IMR-90 (cell line): ENCODE results near the gene LRTM1. TPM values are rescaled to one million over a fixed set of nuclear protein-coding genes. Genes with fewer than 3 reads are reported as not detected.

Experiments
- ATAC-seq: fragments of 200-7000 bp; cut with Tn5 transposase; 2 replicates; pipeline ENCODE4 v1.9.1; 2020; ENCODE audit warnings: low read depth, mild to moderate bottlenecking, moderate library complexity
- BruUV-seq: library from RNA; stranded (reverse); fragments of 400-500 nt; replicated peaks from 2 replicates; lab custom pipeline; 2021; lab: Mats Ljungman, UMichigan
- CTCF ChIA-PET: fragments of 300-600 bp; formaldehyde crosslinking; extraction: SDS; loops from one replicate; lab custom pipeline; 2021; ENCODE audit warnings: antibody characterized with exemption; lab: Yijun Ruan, JAX
- POLR2A ChIA-PET: fragments of 300-600 bp; sonication (Branson Sonifier 250); formaldehyde crosslinking; loops from one replicate; lab custom pipeline; 2022; ENCODE audit warnings: antibody characterized with exemption; ENCODE audit not compliant: unreplicated experiment; lab: Charles Lee
- DNase-seq: peaks from one replicate; pipeline ENCODE4 v3.0.0; 2013
- H2AFZ ChIP-seq: replicated peaks from 2 replicates; pipeline ENCODE3; 2013; ENCODE audit warnings: low read length, mild to moderate bottlenecking; ENCODE audit not compliant: poor library complexity
- H2AK5ac ChIP-seq: 2 replicates; pipeline ENCODE4 v1.6.1; 2013; ENCODE audit warnings: low read depth, low read length, inconsistent platforms
- H2AK9ac ChIP-seq: replicated peaks from 2 replicates; pipeline ENCODE3; 2013; ENCODE audit warnings: mild to moderate bottlenecking, low read depth, low read length, moderate library complexity; ENCODE audit not compliant: poor library complexity
- H2BK120ac ChIP-seq: 2 replicates; pipeline ENCODE4 v1.6.1; 2013; ENCODE audit warnings: low read depth, low read length, inconsistent platforms
- H2BK15ac ChIP-seq: 3 replicates; pipeline ENCODE4 v1.6.1; 2013; ENCODE audit warnings: low read depth, low read length, inconsistent platforms
- H2BK20ac ChIP-seq: 2 replicates; pipeline ENCODE4 v1.6.1; 2013; ENCODE audit warnings: low read depth, mild to moderate bottlenecking, inconsistent platforms, low read length, moderate library complexity
- H2BK5ac ChIP-seq: 2 replicates; pipeline ENCODE4 v1.6.1; 2013; ENCODE audit warnings: mild to moderate bottlenecking, low read depth, low read length, inconsistent platforms; ENCODE audit not compliant: poor library complexity, severe bottlenecking
- H3K14ac ChIP-seq: replicated peaks from 2 replicates; pipeline ENCODE4 v1.6.1; 2013; ENCODE audit warnings: low read depth, low read length, inconsistent platforms
- H3K18ac ChIP-seq: 2 replicates; pipeline ENCODE4 v1.6.1; 2013; ENCODE audit warnings: low read depth, low read length, control low read depth
- H3K23ac ChIP-seq: 2 replicates; pipeline ENCODE4 v1.6.1; 2013; ENCODE audit warnings: low read depth, low read length, inconsistent platforms
- H3K27ac ChIP-seq: 2 replicates; pipeline ENCODE4 v1.5.1; 2013; ENCODE audit warnings: mild to moderate bottlenecking, control low read depth, low read length; ENCODE audit not compliant: insufficient read depth
- H3K27me3 ChIP-seq: 2 replicates; pipeline ENCODE4 v1.6.1; 2013; ENCODE audit warnings: low read length; ENCODE audit not compliant: control insufficient read depth, insufficient read depth
- H3K36me3 ChIP-seq: 2 replicates; pipeline ENCODE4 v1.6.1; 2013; ENCODE audit warnings: low read length, mixed read lengths; ENCODE audit not compliant: control insufficient read depth, insufficient read depth
- H3K4ac ChIP-seq: 2 replicates; pipeline ENCODE4 v1.6.1; 2013; ENCODE audit warnings: low read depth, low read length, inconsistent platforms
- H3K4me1 ChIP-seq: 2 replicates; pipeline ENCODE4 v1.6.1; 2013; ENCODE audit warnings: low read length, mixed read lengths; ENCODE audit not compliant: control insufficient read depth, insufficient read depth
- H3K4me2 ChIP-seq: 2 replicates; pipeline ENCODE4 v1.6.1; 2013; ENCODE audit warnings: low read depth, mild to moderate bottlenecking, control low read depth, low read length, moderate library complexity
- H3K4me3 ChIP-seq: 2 replicates; pipeline ENCODE4 v1.5.1; 2013; ENCODE audit warnings: low read depth, mild to moderate bottlenecking, control low read depth, low read length, moderate library complexity; ENCODE audit not compliant: insufficient read depth
- H3K56ac ChIP-seq: 2 replicates; pipeline ENCODE4 v1.6.1; 2013; ENCODE audit warnings: low read length, inconsistent platforms; ENCODE audit not compliant: insufficient read depth; ENCODE audit errors: extremely low read depth
- H3K79me1 ChIP-seq, 2 experiments: 2 replicates each; pipeline ENCODE4 v1.6.1; 2013; ENCODE audit warnings: low read length in 2 of 2, inconsistent platforms in 1 of 2, low read depth in 1 of 2
- H3K9ac ChIP-seq: 2 replicates; pipeline ENCODE4 v1.6.1; 2013; ENCODE audit warnings: low read depth, low read length, control low read depth
- H3K9me1 ChIP-seq: 2 replicates; pipeline ENCODE4 v1.6.1; 2013; ENCODE audit warnings: low read length, inconsistent platforms; ENCODE audit not compliant: insufficient read depth
- H3K9me3 ChIP-seq: 2 replicates; pipeline ENCODE4 v1.6.1; 2013; ENCODE audit warnings: low read length; ENCODE audit not compliant: control insufficient read depth, insufficient read depth
- H4K20me1 ChIP-seq: 2 replicates; pipeline ENCODE4 v1.6.1; 2013; ENCODE audit warnings: low read length, inconsistent platforms; ENCODE audit not compliant: insufficient read depth
- H4K5ac ChIP-seq: 2 replicates; pipeline ENCODE4 v1.6.1; 2013; ENCODE audit warnings: mild to moderate bottlenecking, low read depth, low read length, control low read depth
- H4K8ac ChIP-seq, 2 experiments: 2 replicates each; pipeline ENCODE4 v1.6.1; 2013; ENCODE audit warnings: low read depth in 2 of 2, low read length in 2 of 2, control low read depth in 1 of 2, inconsistent platforms in 1 of 2
- H4K91ac ChIP-seq: 2 replicates; pipeline ENCODE4 v1.6.1; 2013; ENCODE audit warnings: low read depth, low read length, inconsistent platforms; ENCODE audit not compliant: insufficient read depth
- BHLHE40 ChIP-seq: fragments of 150-350 bp; IDR thresholded peaks from 2 replicates; pipeline ENCODE4 v1.6.1; 2016; ENCODE audit warnings: mild to moderate bottlenecking, low read depth, low read length
- CEBPB ChIP-seq: IDR thresholded peaks from 2 replicates; pipeline ENCODE4 v1.6.1; 2012; ENCODE audit warnings: low read depth, low read length, improper control_type of control experiment
- FOS ChIP-seq: fragments of 150-350 bp; IDR thresholded peaks from 2 replicates; pipeline ENCODE4 v1.6.1; 2016; ENCODE audit warnings: low read depth, low read length
- MAZ ChIP-seq: IDR thresholded peaks from 2 replicates; pipeline ENCODE4 v1.6.1; 2012; ENCODE audit warnings: low read depth, mild to moderate bottlenecking, low read length, improper control_type of control experiment, moderate library complexity, borderline replicate concordance
- MXI1 ChIP-seq: IDR thresholded peaks from 2 replicates; pipeline ENCODE4 v1.6.1; 2012; ENCODE audit warnings: low read depth, mild to moderate bottlenecking, low read length, moderate library complexity, borderline replicate concordance
- NFE2L2 ChIP-seq: fragments of 150-350 bp; IDR thresholded peaks from 2 replicates; pipeline ENCODE4 v1.6.1; 2016; ENCODE audit warnings: low read depth, mild to moderate bottlenecking, low read length
- POLR2A ChIP-seq: IDR thresholded peaks from 2 replicates; pipeline ENCODE4 v1.6.1; 2012; ENCODE audit warnings: mild to moderate bottlenecking, low read depth, low read length
- RAD21 ChIP-seq: IDR thresholded peaks from 2 replicates; pipeline ENCODE4 v1.6.1; 2012; ENCODE audit warnings: low read length, improper control_type of control experiment
- RCOR1 ChIP-seq: IDR thresholded peaks from 2 replicates; pipeline ENCODE4 v1.6.1; 2012; ENCODE audit warnings: mild to moderate bottlenecking, low read length, improper control_type of control experiment; ENCODE audit not compliant: insufficient replicate concordance
- RFX5 ChIP-seq: IDR thresholded peaks from 2 replicates; pipeline ENCODE4 v1.8.0; 2012; ENCODE audit warnings: low read depth, mild to moderate bottlenecking, low read length, moderate library complexity
- WGBS, 2 experiments: methylation state at CpG; one replicate each; pipeline versions ENCODE4 v1.1.5 to v1.1.7; 2013; ENCODE audit warnings: missing lambda C conversion rate in 2 of 2; ENCODE audit not compliant: insufficient read length in 1 of 2; ENCODE audit errors: extremely low coverage in 2 of 2; 5-methylcytosine and 5-hydroxymethylcytosine counted together
- dilution Hi-C: fragments of 300-500 bp; cut with HindIII; formaldehyde crosslinking; loops from one replicate; pipeline ENCODE4 v1.14.3; 2018; ENCODE audit warnings: low sequenced_read_pairs; ENCODE audit not compliant: unreplicated experiment
- in situ Hi-C: fragments of 300-500 bp; cut with MboI; formaldehyde crosslinking; loops from 3 replicates; pipeline ENCODE4 v1.14.3; 2019; ENCODE audit warnings: low sequenced_read_pairs, inconsistent platforms, mixed read lengths
- intact Hi-C: fragments of 100-400 bp; cut with micrococcal nuclease; formaldehyde crosslinking; loops from 2 replicates; pipeline ENCODE4 v1.10.0; 2022
- polyA plus RNA-seq, 3 experiments: library from polyadenylated mRNA; depleted of rRNA; stranded (reverse); fragments of >200 nt; gene quantifications; 2 replicates each; pipeline ENCODE4 v1.2.3, GENCODE V29; 2012; ENCODE audit warnings: low replicate concordance in 1 of 3
- total RNA-seq: library from RNA; depleted of rRNA; stranded (reverse); fragments of >200 nt; gene quantifications from 2 replicates; pipeline ENCODE4 v1.2.3, GENCODE V29; 2012
- TF ChIP-seq, protein P1 (sequence below): fragments of 150-350 bp; IDR thresholded peaks from 2 replicates; pipeline ENCODE4 v1.6.1; 2017; ENCODE audit warnings: mild to moderate bottlenecking, antibody characterized with exemption, low read length, low read depth
- TF ChIP-seq, protein P2 (sequence below): conservative IDR thresholded peaks from 2 replicates; pipeline ENCODE4 v1.5.1; 2012; ENCODE audit warnings: mild to moderate bottlenecking, low read depth, low read length, improper control_type of control experiment
- TF ChIP-seq, protein P3 (sequence below): fragments of 150-350 bp; IDR thresholded peaks from 2 replicates; pipeline ENCODE4 v1.6.1; 2016; ENCODE audit warnings: low read depth, mild to moderate bottlenecking, low read length, moderate library complexity, borderline replicate concordance

Gene LRTM1
- total and polyA plus RNA-seq, 2 of the 4 experiments (the other 2 are of a cell fraction): not detected

DNA sequence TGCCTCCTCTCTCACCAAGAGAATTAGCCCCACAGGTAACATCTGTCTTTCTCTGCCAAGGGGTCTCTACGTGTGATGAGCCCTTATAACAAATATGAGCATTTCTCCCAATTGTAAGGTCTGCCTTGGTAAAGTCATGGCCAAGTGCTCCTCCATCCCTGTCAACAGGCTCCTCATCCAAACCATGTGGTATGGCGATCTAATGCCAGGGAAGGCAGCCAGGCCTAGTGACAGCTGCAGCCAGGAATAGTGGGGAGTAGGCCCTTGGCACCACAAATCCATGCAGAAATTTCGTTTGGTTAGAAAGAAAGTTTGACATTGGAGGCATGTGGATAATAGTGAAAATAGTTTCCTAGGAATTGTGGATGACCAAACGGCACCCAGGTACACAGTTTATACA is 4.7 kb upstream of the LRTM1 start:
- Histone ChIP-seq H3K18ac (no peak overlapping the region), H3K4me3 (no peak overlapping the region), H3K9me1 (no peaks in the 10 kb centered on the region), H2BK5ac (no peak overlapping the region), H2AFZ (peak overlapping the region; percentile 38), H3K9me3 (no peaks in the 10 kb centered on the region), H3K4me2 (no peak overlapping the region), H3K23ac (peak overlapping the region; percentile 32; the same call in 1 of the 2 replicates), H3K56ac (no peak overlapping the region), H2AK9ac (no peak overlapping the region), H3K14ac (no peak overlapping the region), H3K36me3 (no peaks in the 10 kb centered on the region), H3K4me1 (no peaks in the 10 kb centered on the region), H4K20me1 (no peaks in the 10 kb centered on the region), H3K9ac (no peak overlapping the region), H3K27me3 (no peaks in the 10 kb centered on the region), H3K79me1 (no peaks in the 10 kb centered on the region), H4K8ac (no peak overlapping the region), H2BK15ac (no peak overlapping the region), H4K5ac (no peak overlapping the region), H3K4ac (no peak overlapping the region), H2BK120ac (no peak overlapping the region), H4K91ac (no peak overlapping the region), H2BK20ac (no peak overlapping the region), H3K27ac (no peak overlapping the region), H2AK5ac (no peak overlapping the region)
- ATAC-seq: no peak
- ChIA-PET CTCF (no interaction called here), POLR2A (no interaction called here)
- TF ChIP-seq RAD21: no peak
- TF ChIP-seq, protein P1, sequence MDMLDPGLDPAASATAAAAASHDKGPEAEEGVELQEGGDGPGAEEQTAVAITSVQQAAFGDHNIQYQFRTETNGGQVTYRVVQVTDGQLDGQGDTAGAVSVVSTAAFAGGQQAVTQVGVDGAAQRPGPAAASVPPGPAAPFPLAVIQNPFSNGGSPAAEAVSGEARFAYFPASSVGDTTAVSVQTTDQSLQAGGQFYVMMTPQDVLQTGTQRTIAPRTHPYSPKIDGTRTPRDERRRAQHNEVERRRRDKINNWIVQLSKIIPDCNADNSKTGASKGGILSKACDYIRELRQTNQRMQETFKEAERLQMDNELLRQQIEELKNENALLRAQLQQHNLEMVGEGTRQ: no peak
- TF ChIP-seq CEBPB: no peak
- no peak for TF ChIP-seq RFX5
- TF ChIP-seq POLR2A: no peak
- no peak for TF ChIP-seq FOS
- no peak for TF ChIP-seq NFE2L2
- TF ChIP-seq, protein P2, sequence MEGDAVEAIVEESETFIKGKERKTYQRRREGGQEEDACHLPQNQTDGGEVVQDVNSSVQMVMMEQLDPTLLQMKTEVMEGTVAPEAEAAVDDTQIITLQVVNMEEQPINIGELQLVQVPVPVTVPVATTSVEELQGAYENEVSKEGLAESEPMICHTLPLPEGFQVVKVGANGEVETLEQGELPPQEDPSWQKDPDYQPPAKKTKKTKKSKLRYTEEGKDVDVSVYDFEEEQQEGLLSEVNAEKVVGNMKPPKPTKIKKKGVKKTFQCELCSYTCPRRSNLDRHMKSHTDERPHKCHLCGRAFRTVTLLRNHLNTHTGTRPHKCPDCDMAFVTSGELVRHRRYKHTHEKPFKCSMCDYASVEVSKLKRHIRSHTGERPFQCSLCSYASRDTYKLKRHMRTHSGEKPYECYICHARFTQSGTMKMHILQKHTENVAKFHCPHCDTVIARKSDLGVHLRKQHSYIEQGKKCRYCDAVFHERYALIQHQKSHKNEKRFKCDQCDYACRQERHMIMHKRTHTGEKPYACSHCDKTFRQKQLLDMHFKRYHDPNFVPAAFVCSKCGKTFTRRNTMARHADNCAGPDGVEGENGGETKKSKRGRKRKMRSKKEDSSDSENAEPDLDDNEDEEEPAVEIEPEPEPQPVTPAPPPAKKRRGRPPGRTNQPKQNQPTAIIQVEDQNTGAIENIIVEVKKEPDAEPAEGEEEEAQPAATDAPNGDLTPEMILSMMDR: no peak
- TF ChIP-seq MAZ: no peak
- TF ChIP-seq BHLHE40: no peak
- TF ChIP-seq RCOR1: no peak
- TF ChIP-seq, protein P3, sequence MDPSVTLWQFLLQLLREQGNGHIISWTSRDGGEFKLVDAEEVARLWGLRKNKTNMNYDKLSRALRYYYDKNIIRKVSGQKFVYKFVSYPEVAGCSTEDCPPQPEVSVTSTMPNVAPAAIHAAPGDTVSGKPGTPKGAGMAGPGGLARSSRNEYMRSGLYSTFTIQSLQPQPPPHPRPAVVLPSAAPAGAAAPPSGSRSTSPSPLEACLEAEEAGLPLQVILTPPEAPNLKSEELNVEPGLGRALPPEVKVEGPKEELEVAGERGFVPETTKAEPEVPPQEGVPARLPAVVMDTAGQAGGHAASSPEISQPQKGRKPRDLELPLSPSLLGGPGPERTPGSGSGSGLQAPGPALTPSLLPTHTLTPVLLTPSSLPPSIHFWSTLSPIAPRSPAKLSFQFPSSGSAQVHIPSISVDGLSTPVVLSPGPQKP: no peak
- TF ChIP-seq MXI1: no peak
- dilution Hi-C loops (no loop called here), in situ Hi-C loops (no loop called here), intact Hi-C loops (no loop called here)
- DNase-seq: no peak
- no TSS peak for BruUV-seq
- no CpG with 5 or more reads among the region's 4 CpGs for WGBS, 2 experiments
